ENCODE data around the gene SPG7.
"Not testable (repeated sequence)": the region's sequence is repeated elsewhere in the genome, so short reads cannot be mapped to it uniquely, and the experiment has no call there.

SPG7 gene

DNA sequence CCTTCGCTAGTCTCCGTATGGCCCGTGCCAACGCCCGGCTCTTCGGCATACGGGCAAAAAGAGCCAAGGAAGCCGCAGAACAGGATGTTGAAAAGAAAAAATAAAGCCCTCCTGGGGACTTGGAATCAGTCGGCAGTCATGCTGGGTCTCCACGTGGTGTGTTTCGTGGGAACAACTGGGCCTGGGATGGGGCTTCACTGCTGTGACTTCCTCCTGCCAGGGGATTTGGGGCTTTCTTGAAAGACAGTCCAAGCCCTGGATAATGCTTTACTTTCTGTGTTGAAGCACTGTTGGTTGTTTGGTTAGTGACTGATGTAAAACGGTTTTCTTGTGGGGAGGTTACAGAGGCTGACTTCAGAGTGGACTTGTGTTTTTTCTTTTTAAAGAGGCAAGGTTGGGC, 54.7 kb downstream of the SPG7 start:
- DNase-seq (ENCODE audit: low read depth in 2 of 2, low spot score in 1 of 2), result no peak

DNA sequence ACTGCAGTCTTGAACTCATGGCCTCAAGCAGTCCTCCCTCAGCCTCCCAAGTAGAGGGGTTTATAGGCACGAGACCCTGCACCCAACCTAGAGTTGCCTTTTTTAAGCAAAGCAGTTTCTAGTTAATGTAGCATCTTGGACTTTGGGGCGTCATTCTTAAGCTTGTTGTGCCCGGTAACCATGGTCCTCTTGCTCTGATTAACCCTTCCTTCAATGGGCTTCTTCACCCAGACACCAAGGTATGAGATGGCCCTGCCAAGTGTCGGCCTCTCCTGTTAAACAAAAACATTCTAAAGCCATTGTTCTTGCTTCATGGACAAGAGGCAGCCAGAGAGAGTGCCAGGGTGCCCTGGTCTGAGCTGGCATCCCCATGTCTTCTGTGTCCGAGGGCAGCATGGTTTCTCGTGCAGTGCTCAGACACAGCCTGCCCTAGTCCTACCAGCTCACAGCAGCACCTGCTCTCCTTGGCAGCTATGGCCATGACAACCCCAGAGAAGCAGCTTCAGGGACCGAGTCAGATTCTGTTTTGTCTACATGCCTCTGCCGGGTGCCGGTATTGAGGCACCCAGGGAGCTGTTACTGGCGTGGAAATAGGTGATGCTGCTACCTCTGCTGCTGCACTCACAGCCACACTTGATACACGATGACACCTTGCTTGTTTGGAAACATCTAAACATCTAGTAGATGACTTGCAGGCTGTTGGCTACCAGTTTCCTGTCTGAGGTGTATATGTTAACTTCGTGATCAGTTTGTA, 55.6 kb downstream of the SPG7 start:
- no peak for DNase-seq (ENCODE audit: low read depth in 2 of 2, low spot score in 1 of 2)

DNA sequence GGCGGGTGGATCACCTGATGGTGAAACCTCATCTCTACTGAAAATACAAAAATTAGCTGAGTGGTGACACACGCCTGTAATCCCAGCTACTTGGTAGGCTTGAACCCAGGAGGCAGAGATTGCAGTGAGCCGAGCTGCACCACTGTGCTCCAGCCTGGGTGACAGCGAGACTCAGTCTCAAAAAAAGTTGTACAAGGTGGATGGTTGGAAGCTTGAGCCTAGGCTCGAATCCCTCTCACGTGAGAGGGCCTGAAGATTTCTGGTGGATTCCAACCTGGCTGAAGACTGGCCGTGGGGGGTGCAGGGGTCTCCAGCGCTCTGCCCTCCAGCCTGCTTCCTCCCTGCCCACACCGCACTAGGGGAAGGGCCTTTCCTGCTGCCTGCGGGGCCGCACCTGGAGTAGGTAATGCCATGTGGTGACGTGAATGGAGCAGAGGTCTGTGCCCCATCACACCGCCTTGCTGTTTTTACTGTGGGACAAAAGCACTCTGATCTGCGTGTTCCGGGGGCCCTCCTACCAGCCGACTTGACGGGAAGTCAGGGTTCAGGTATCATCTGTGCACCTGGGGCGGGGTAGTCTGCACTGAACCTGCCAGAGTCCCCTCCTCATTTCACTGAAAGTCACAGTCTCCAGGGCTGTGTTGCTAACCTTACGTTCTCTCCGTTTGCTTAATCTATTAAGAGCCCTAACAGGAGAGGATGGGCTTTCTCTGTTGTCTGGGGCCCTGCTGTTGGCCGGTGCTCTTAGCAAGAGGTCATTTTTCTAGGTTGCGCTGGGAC, 56.5 kb downstream of the SPG7 start:
- DNase-seq (ENCODE audit: low read depth in 2 of 2, low spot score in 1 of 2), result no peak

- DNase-seq (ENCODE audit: low read depth in 2 of 2, low spot score in 1 of 2), result no peak
Measured at GRCh38 chr16:89565256-89565505, 57.0 kb downstream of the SPG7 start.

DNA sequence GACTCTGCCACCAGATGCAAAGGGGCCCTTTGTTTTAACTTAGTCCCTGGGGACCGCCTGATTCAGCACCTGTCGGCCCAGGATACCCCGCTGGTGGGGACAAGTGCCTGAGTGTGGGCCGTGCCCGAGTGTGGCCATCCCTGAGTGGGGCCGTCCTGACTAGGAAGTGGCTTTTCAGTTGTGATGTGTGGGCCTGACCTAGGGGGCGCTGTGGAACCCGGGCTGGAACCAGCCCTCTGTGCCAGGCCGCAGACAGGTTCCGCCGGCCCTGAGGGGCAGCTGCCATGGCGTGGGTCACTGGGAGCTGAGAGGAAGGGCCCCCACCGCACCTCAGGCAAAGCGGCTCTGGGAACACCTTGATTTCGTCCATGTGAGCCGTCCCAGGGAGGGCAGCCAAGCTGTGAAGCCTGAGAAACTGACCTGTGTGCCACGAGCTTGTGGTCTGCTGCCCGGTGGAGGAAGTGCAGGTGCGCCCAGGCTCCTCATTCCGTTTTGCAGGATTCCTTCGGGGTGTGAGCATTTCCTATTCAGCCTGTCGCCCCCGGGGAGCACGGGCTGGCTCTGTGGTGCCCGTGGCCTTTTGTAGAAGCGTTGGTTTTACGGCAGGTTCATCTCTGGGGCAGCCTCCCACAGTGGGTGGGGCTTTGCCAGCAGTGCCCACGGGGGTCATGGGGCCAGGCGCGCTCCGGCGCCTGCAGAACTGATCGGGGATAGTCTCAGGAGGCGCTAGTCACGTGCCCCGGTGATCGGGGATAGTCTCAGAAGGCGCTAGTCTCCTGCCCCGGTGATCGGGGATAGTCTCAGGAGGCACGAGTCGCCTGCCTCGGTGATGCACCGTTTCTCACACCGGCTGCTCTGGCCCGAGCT, 57.5 kb downstream of the SPG7 start:
- DNase-seq (ENCODE audit: low read depth in 2 of 2, low spot score in 1 of 2), result no peak

DNA sequence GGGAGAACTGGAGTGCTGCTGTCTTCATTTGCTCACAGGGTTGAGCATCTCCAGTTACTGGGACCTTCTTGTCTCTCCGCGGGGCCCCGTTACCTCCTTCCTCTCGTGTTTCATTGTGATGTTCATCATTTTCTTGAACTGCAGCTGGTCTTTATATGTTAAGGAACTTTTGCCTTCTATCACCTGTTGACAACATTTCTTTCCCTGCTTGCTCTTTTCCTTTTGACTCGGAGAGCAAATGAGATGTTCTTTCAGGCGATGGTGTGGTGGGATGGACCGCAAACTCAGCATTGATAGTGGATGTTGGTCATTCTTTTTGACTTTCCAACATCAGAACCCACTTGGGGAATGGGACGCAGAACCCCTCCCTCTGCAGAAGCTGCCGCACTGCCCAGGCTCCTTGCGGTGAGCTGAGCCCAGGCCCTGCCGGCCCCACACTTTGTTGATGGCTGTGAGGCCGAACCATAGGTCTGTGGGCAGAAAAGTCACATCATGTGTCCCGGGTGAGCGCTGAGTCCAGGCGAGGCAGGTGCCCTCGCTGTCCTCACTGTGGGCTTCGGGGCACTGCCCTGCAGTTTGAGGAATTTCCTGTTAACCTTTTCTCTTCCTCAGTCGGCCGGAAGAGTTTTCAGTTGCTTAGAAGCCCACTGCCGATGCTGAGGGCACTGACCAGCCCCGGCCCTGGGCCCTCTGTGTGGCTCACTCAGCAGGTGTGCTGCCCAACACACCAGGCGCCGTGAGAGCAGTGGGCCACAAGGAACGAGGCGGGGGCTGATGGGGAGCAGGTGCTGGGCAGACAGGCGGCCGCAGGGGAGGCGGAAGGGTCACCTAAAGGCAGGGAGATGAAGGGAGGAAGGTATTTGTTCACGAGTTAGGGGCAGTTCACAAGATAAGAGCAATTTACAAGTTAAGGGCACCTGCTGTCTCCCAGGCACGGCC, 59.7 kb downstream of the SPG7 start:
- no peak for DNase-seq (ENCODE audit: low read depth in 2 of 2, low spot score in 1 of 2)

GRCh38 chr16:89569506-89570341, 61.5 kb downstream of the SPG7 start:
- DNase-seq (ENCODE audit: low read depth in 2 of 2, low spot score in 1 of 2), result no peak

GRCh38 chr16:89570342-89570923, 62.2 kb downstream of the SPG7 start:
- no peak for DNase-seq (ENCODE audit: low read depth in 2 of 2, low spot score in 1 of 2)

GRCh38 chr16:89570983-89571598, 62.9 kb downstream of the SPG7 start:
- DNase-seq (ENCODE audit: low read depth in 2 of 2, low spot score in 1 of 2), result not testable (repeated sequence)

GRCh38 chr16:89571636-89572035, 63.4 kb downstream of the SPG7 start:
- DNase-seq (ENCODE audit: low read depth in 2 of 2, low spot score in 1 of 2), result no peak

DNA sequence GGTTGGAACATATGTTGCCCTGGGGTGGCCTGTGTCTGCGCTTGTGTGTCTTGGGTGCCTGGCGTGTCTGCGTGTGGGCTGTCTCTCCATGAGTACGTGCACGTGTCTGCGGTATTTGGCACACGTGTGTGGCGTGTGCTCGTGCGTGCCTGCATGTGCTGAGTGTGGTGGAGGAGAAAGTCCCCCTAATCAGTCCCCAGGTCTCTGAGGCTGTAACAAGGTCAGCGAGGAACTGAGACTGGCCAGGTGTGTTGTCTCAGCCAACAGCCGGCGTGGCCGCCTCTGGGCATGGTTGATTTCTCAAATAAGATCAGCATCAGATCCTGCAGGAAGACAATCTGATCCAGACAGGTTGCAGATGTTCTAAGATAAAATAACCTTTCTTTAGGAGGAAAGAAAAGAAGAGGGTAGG, 63.9 kb downstream of the SPG7 start:
- no peak for DNase-seq (ENCODE audit: low read depth in 2 of 2, low spot score in 1 of 2)

GRCh38 chr16:89572485-89573205, 64.4 kb downstream of the SPG7 start:
- DNase-seq (ENCODE audit: low read depth in 2 of 2, low spot score in 1 of 2), result no peak

- no peak for DNase-seq (ENCODE audit: low read depth in 2 of 2, low spot score in 1 of 2)
Measured at GRCh38 chr16:89573826-89574680, 65.8 kb downstream of the SPG7 start.

DNA sequence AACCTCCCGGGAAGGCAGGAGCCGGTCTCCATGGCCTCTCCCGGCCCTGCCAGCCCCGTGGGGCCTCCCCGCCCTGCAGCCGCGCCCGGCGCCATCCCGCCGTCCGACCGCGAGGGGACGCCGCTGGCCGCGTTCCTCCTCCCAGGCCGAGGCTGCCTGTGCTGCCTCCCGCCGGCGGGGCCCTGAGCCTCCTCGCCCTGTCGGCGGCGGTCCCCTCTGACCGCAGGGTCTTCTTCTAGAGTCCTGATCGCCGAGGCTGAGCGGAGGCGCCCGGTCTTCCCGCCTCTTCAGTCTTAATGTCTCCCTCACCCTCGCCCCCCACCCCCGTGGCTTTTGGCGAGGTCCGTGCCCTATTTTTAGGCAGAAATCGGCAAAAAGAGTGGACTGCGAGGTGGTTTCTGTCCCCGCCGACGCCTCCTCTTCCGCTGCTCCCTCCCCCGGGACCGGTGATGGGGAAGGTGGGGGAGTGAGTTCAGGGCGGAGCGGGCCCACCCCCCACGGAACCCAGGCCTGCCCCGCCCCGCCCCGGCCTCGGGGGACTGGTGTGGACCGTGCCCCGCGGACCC, 66.6 kb downstream of the SPG7 start:
- no peak for DNase-seq (ENCODE audit: low read depth in 2 of 2, low spot score in 1 of 2)

DNA sequence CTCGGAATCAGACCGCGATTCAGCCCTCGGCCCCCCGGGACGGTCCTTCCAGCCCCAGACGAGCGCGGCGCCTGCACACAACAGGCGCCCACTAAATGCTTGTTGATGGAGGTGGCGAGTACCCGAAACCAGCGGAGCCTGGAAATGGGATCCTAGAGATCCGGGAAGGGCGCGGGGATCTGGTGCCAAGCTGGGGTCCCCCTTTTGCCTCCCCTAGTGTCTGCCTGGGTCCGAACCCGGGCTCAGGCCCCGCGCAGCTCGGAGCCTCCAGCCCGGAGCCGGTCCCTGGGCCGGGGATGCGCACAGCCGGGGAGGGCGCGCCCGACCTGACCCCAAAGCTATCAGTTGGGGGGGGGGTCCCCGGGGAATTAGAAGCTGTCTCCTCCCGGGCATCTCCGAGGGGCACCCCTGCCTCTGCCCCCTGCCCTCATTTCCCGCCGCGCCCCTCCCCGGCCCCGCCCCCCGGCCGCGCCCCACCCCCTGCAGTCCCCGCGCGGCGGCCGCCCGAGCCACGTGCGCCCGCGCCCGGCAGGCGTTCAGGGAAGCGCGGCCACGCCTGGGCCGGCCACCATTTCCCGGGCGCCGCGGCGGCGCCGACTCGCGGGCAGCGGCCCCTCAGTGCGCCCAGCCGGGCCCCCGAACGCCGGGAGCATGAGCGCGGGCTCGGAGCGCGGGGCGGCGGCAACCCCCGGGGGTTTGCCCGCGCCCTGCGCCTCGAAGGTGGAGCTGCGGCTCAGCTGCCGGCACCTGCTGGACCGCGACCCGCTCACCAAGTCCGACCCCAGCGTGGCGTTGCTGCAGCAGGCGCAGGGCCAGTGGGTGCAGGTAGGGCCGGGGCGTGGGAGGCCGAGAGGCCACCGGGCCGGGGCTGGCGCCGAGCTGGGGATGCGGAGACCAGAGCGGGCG, 67.3 kb downstream of the SPG7 start, which contains the start of gene CPNE7:
TSS of gene CPNE7 (plus strand) at position 512 of the 906 bp plus-strand sequence. CDS start at position 652, 140 bp downstream.
- no peak for DNase-seq (ENCODE audit: low read depth in 2 of 2, low spot score in 1 of 2)
